Ramos (cell line): ENCODE measurements around the gene ZNF860.

ENCODE experiments used
- in situ Hi-C: fragments of 300-500 bp; cut with MboI; formaldehyde crosslinking; loops from one replicate; pipeline ENCODE4 v1.14.3; 2022; ENCODE audit warnings: low sequenced_read_pairs; ENCODE audit not compliant: unreplicated experiment

The ZNF860 gene

GRCh38 chr3:31981206-31982181 lies at the start of gene ZNF860, which contains the start of gene OSBPL10:
ZNF860 (plus strand) TSS chr3:31981750; CDS start chr3:31989080, 7,330 bp downstream.
OSBPL10 (minus strand) TSS chr3:31981262; CDS start chr3:31981179, 83 bp downstream.
- in situ Hi-C loops = no loop called here

- in situ Hi-C loops = loop anchor here (25.0 kb wide), 1 partner anchor 1321 kb away; the partner anchor contains the start of gene TGFBR2
Observed at GRCh38 chr3:31932990-31933389, 48.6 kb upstream of the ZNF860 start.

- in situ Hi-C loops = loop anchor here (25.0 kb wide), 1 partner anchor 1322 kb away; the partner anchor contains the start of gene TGFBR2
Observed at GRCh38 chr3:31934018-31934417, 47.5 kb upstream of the ZNF860 start.

GRCh38 chr3:31934866-31935265 lies 46.7 kb upstream of the ZNF860 start:
- in situ Hi-C loops = loop anchor here (25.0 kb wide), 1 partner anchor 1323 kb away; the partner anchor contains the start of gene TGFBR2

- in situ Hi-C loops = loop anchor here (25.0 kb wide), 1 partner anchor 1324 kb away; the partner anchor contains the start of gene TGFBR2
Observed at GRCh38 chr3:31936420-31937060, 45.0 kb upstream of the ZNF860 start.

GRCh38 chr3:31937225-31937624 lies 44.3 kb upstream of the ZNF860 start:
- in situ Hi-C loops = loop anchor here (25.0 kb wide), 1 partner anchor 1325 kb away; the partner anchor contains the start of gene TGFBR2

GRCh38 chr3:31942446-31942845 lies 39.1 kb upstream of the ZNF860 start:
- in situ Hi-C loops = loop anchor here (25.0 kb wide), 1 partner anchor 1330 kb away; the partner anchor contains the start of gene TGFBR2

- in situ Hi-C loops = loop anchor here (25.0 kb wide), 1 partner anchor 1331 kb away; the partner anchor contains the start of gene TGFBR2
Observed at GRCh38 chr3:31943041-31943440, 38.5 kb upstream of the ZNF860 start.

GRCh38 chr3:31945738-31946052 lies 35.9 kb upstream of the ZNF860 start:
- in situ Hi-C loops = loop anchor here (25.0 kb wide), 1 partner anchor 1333 kb away; the partner anchor contains the start of gene TGFBR2

- in situ Hi-C loops = loop anchor here (25.0 kb wide), 1 partner anchor 1334 kb away; the partner anchor contains the start of gene TGFBR2
Observed at GRCh38 chr3:31946484-31947081, 35.0 kb upstream of the ZNF860 start.

GRCh38 chr3:31947162-31947561 lies 34.4 kb upstream of the ZNF860 start:
- in situ Hi-C loops = loop anchor here (25.0 kb wide), 1 partner anchor 1335 kb away; the partner anchor contains the start of gene TGFBR2

GRCh38 chr3:31947671-31948091 lies 33.9 kb upstream of the ZNF860 start:
- in situ Hi-C loops = loop anchor here (25.0 kb wide), 1 partner anchor 1335 kb away; the partner anchor contains the start of gene TGFBR2

- in situ Hi-C loops = loop anchor here (25.0 kb wide), 1 partner anchor 1336 kb away; the partner anchor contains the start of gene TGFBR2
Observed at GRCh38 chr3:31948280-31948679, 33.3 kb upstream of the ZNF860 start.

GRCh38 chr3:31952205-31952604 lies 29.3 kb upstream of the ZNF860 start:
- in situ Hi-C loops = loop anchor here (25.0 kb wide), 1 partner anchor 460 kb away; no protein-coding TSS in a partner anchor

- in situ Hi-C loops = loop anchor here (25.0 kb wide), 1 partner anchor 459 kb away; no protein-coding TSS in a partner anchor
Observed at GRCh38 chr3:31953091-31953490, 28.5 kb upstream of the ZNF860 start.

- in situ Hi-C loops = loop anchor here (25.0 kb wide), 1 partner anchor 459 kb away; no protein-coding TSS in a partner anchor
Observed at GRCh38 chr3:31953636-31954035, 27.9 kb upstream of the ZNF860 start.

GRCh38 chr3:31955581-31955980 lies 26.0 kb upstream of the ZNF860 start:
- in situ Hi-C loops = loop anchor here (25.0 kb wide), 1 partner anchor 457 kb away; no protein-coding TSS in a partner anchor

GRCh38 chr3:31957106-31957505 lies 24.4 kb upstream of the ZNF860 start:
- in situ Hi-C loops = loop anchor here (25.0 kb wide), 1 partner anchor 455 kb away; no protein-coding TSS in a partner anchor

GRCh38 chr3:31958701-31959152 lies 22.8 kb upstream of the ZNF860 start:
- in situ Hi-C loops = loop anchor here (25.0 kb wide), 1 partner anchor 454 kb away; no protein-coding TSS in a partner anchor
